Stimulated activated CD4-positive, alpha-beta T cell treated with anti-CD3 and anti-CD28 coated beads, Interleukin-4, amount 100 ng/mL, for 48 hours (primary cell): ENCODE results near the gene CAMSAP3.

Experiments used
- DNase-seq, 2 donors: peaks; one replicate each; pipeline ENCODE4 v3.0.0-alpha.2; 2020; ENCODE audit warnings: low read depth in 2 of 2

Gene CAMSAP3

GRCh38 chr19:7648265-7649014 lies 52.8 kb downstream of the CAMSAP3 start:
- DNase-seq = no peak

DNA sequence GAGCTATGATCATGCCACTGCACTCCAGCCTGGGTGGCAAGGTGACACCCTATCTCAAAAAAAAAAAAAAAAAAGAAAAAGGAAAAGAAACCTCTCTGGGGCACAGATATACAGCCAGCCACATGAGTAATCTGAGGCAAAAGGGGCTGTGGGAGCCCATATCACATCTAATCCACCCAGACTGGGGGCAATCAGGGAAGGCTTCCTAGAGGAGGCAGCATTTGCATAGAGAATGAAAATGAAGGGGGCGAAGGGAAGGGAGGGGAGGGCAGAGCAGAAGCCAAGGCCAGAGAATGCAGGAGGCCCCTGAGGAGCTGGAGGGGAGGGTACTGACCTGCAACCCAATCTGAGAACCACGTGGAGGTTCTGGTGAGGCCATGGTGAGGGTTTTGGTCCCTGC lies 54.5 kb downstream of the CAMSAP3 start:
- no peak for DNase-seq

DNA sequence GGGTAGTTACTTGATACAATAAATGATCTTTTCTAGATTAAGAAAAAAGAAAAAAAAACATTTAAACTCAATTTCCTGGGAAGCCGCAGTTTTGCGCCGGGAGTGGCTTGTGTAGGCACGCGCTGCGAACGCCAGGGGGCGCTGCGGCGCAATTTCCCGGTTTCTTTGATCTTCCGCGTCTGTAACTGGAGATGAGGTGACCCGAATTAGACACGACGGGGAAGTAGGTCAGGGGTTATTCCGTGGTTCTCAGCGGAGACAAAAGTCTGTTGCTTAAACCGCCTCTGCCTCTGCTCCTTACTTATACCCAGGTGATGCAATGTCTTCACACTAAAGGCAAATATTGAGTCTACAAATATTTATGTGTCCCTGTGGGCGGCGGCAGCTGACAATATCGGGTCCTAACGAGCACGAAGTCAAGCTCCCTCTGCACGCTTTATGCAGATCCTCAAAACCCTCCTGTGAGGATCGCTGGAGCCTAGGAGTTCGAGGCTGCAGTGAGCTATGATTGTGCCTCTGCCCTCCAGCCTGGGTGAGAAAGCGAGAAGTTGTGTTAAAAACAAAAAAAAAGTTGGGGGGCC lies 56.5 kb downstream of the CAMSAP3 start:
- DNase-seq = peak; percentile 72 to 85

- DNase-seq = no peak
Measured at GRCh38 chr19:7654401-7654800, 58.7 kb downstream of the CAMSAP3 start.

- no peak for DNase-seq
Measured at GRCh38 chr19:7655581-7655980, 59.9 kb downstream of the CAMSAP3 start.

DNA sequence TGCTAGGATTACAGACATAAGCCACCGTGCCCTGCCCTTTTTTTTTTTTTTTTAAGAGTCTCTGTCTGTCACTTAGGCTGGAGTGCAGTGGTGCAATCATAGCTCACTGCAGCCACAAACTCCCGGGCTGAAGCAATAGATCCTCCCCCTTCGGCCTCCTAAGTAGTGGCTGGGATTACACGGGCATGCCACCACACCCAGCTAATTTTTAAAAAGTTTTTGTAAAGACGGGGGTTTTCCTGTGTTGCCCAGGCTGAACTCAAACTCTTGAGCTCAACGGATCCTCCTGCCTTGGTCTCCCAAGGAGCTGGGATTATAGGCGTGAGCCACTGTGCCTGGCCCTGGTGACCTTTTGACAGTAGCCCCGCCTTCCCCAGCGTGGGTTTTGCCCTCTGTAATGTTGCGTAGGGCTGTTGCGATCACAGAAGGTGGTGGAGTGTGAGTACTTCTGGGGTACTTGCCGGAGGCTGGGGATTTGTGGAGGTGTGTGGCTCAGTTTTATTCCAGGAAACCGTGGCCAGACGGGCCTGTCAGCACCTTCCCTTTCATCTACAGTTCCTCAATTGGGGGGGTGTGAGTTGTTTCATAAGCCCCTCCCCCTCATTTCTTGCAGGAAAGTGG lies 61.6 kb downstream of the CAMSAP3 start:
- DNase-seq = no peak

- no peak for DNase-seq
Measured at GRCh38 chr19:7658219-7658686, 62.6 kb downstream of the CAMSAP3 start.

DNA sequence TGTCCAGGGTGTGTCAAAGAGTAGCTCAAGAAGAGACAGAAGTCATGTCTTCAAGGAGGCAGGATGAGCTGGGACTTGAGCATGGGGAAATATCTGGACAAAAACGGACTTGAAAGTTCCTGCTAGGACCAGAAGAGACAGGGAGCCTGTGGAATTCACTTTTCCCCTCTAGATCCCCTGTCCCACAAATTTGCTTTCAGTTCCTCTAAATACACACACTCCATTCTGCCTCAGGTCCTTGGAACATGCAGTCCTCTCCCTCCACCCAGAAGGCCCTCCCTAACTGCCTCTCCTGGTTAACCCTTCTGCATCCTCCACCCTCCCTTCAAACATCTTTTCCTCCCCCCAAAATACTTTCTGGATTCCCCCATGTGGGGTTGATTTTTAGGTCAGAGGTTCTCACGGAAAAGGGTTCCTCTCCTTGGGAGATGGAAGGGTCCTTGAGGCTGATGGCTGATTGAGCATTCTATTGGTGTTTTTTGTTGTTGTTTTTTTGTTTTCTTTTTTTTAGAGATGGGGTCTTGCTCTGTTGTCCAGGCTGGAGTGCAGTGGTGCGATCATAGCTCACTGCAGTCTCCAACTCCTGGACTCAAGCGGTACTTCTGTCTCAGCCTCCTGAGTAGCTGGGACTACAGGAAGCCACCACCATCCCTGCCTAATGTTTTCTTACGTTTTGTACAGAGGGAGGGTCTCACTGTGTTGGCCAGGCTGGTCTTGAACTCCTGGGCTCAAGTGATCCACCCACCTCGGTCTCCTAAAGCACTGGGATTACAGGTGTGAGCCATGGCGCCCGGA lies 66.3 kb downstream of the CAMSAP3 start:
- DNase-seq = no peak

DNA sequence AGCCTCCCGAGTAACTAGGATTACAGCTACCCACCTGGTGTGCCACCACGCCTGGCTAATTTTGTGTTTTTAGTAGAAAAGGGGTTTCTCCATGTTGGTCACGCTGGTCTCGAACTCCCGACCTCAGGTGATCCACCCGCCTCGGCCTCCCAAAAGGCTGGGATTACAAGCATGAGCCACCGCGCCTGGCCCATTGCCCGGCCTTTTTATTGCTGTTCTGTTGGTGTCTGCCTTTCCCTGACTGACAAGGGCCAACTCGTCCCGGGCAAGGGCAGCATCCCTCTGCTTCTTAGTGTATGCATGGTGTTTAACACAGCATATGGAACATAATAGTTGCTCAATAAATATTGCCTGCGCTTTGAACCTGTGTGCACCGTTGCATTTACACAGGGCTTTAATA lies 67.0 kb downstream of the CAMSAP3 start:
- DNase-seq = no peak

DNA sequence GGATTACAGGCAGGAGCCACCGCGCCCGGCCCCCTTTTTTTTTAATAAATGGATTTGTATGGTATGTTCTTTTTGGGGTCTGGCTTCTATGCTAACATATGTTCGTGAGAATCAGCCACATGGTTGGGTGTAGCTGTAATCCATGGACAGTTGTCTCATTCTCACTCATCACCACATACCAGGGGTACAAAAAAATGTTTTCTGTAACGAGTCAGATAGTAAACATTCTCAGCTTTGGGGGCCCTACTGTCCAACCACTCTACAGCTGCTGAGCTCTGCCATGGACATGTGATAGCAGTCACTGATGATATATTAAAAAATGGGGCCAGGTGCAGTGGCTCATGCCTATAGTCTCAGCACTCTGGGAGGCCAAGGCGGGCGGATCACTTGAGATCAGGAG lies 68.0 kb downstream of the CAMSAP3 start:
- no peak for DNase-seq

DNA sequence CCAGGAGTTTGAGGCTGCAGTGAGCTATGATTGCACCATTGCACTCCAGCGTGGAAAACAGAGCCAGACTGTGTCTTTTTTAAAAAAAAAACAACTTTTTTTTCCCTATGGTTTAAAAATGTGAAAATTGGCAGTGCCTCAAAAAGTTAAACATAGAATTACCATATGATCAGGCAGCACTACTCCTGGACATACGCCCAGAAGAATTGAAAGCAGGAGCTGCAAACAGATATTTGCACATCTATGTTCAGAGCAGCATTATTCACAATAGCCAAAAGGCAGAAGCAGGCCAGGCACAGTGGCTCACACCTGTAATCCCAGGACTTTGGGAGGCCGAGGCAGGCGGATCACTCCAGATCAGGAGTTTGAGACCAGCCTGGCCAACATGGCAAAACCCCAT lies 69.4 kb downstream of the CAMSAP3 start:
- no peak for DNase-seq
